HepG2 (cell line): ENCODE results near the gene SMYD5. TPM values are rescaled to one million over a fixed set of nuclear protein-coding genes. Genes with fewer than 3 reads are reported as not detected.

Experiments used
- ATF4 ChIP-seq, 2 experiments: fragments of 450-650 bp in 1 of 2; sonication (generic) in 1 of 2; formaldehyde crosslinking; IDR thresholded peaks; 2 replicates each; pipeline versions ENCODE4 v1.5.0 to v1.8.0; 2020 to 2022; ENCODE audit warnings: mild to moderate bottlenecking in 1 of 2, missing genetic modification reagents in 1 of 2
- GATAD2A ChIP-seq: IDR thresholded peaks from 2 replicates; pipeline ENCODE4 v1.6.1; 2016
- HOMEZ ChIP-seq: IDR thresholded peaks from 2 replicates; pipeline ENCODE4 v1.6.1; 2016; ENCODE audit warnings: low read depth
- KLF16 ChIP-seq, 2 experiments: sonication (generic) in 1 of 2; formaldehyde crosslinking in 1 of 2; IDR thresholded peaks; 2 replicates each; pipeline versions ENCODE4 v1.6.1 to v1.8.0; 2016 to 2023; ENCODE audit warnings: missing genetic modification reagents in 2 of 2, missing compliant biosample characterization in 1 of 2
- MXD1 ChIP-seq: sonication (generic); formaldehyde crosslinking; IDR thresholded peaks from 2 replicates; pipeline ENCODE4 v1.4.0; 2020; ENCODE audit warnings: mild to moderate bottlenecking, missing genetic modification reagents
- PITX1 ChIP-seq: sonication (generic); formaldehyde crosslinking; IDR thresholded peaks from 2 replicates; pipeline ENCODE4 v1.5.1; 2020; ENCODE audit warnings: mild to moderate bottlenecking, missing genetic modification reagents
- RBFOX2 ChIP-seq: fragments of 200-400 bp; formaldehyde crosslinking; IDR thresholded peaks from 2 replicates; pipeline ENCODE4 v1.6.1; 2017; ENCODE audit warnings: low read depth, mild to moderate bottlenecking, low read length
- RFX5 ChIP-seq: IDR thresholded peaks from 2 replicates; pipeline ENCODE4 v1.6.1; 2011; ENCODE audit warnings: low read depth, low read length, improper control_type of control experiment
- RXRA ChIP-seq: sonication (generic); formaldehyde crosslinking; IDR thresholded peaks from 2 replicates; pipeline ENCODE4 v1.5.1; 2020; ENCODE audit warnings: missing genetic modification reagents
- SP2 ChIP-seq: sonication (generic); formaldehyde crosslinking; IDR thresholded peaks from 2 replicates; pipeline ENCODE4 v1.5.1; 2020; ENCODE audit warnings: mild to moderate bottlenecking, missing genetic modification reagents
- TBP ChIP-seq: sonication (generic); formaldehyde crosslinking; IDR thresholded peaks from 2 replicates; pipeline ENCODE4 v1.5.0; 2020; ENCODE audit warnings: missing genetic modification reagents
- ZBTB25 ChIP-seq: IDR thresholded peaks from 2 replicates; pipeline ENCODE4 v1.6.1; 2018; ENCODE audit warnings: missing genetic modification reagents
- ZGPAT ChIP-seq: IDR thresholded peaks from 2 replicates; pipeline ENCODE4 v1.6.1; 2016; ENCODE audit warnings: mild to moderate bottlenecking
- ZKSCAN8 ChIP-seq: IDR thresholded peaks from 2 replicates; pipeline ENCODE4 v1.6.1; 2016; ENCODE audit warnings: borderline replicate concordance, missing genetic modification reagents, missing compliant biosample characterization
- ZNF317 ChIP-seq: sonication (generic); formaldehyde crosslinking; IDR thresholded peaks from 2 replicates; pipeline ENCODE4 v1.5.0; 2020; ENCODE audit warnings: mild to moderate bottlenecking, missing genetic modification reagents
- ZNF432 ChIP-seq: sonication (generic); formaldehyde crosslinking; IDR thresholded peaks from 2 replicates; pipeline ENCODE4 v1.5.0; 2020; ENCODE audit warnings: missing genetic modification reagents, mild to moderate bottlenecking, borderline replicate concordance
- ZNF557 ChIP-seq: sonication (generic); formaldehyde crosslinking; IDR thresholded peaks from 2 replicates; pipeline ENCODE4 v1.4.0; 2020; ENCODE audit warnings: missing genetic modification reagents
- ZNF574 ChIP-seq: sonication (generic); formaldehyde crosslinking; IDR thresholded peaks from 2 replicates; pipeline ENCODE4 v1.4.0; 2020; ENCODE audit warnings: missing genetic modification reagents
- ZNF629 ChIP-seq: sonication (generic); formaldehyde crosslinking; conservative IDR thresholded peaks from 2 replicates; pipeline ENCODE4 v1.5.0; 2020; ENCODE audit warnings: missing genetic modification reagents
- ZNF740 ChIP-seq: sonication (generic); formaldehyde crosslinking; IDR thresholded peaks from 2 replicates; pipeline ENCODE4 v1.4.0; 2020; ENCODE audit warnings: missing genetic modification reagents
- polyA plus RNA-seq, 8 experiments: library from polyadenylated mRNA; depleted of rRNA in 3 of 8; stranded (reverse) in 7 of 8; unstranded in 1 of 8; fragments of >200 nt; fragmentation: Illumina TruSeq in 4 of 8; extraction: Trizol in 4 of 8; gene quantifications; 2 replicates each; pipeline versions ENCODE4 v1.2.1 to v1.2.3, GENCODE V29; 2011 to 2016; ENCODE audit warnings: low read depth in 4 of 8, missing spikeins in 1 of 8, mixed read lengths in 1 of 8; ENCODE audit not compliant: insufficient read depth in 1 of 8
- total RNA-seq, 5 experiments: library from RNA; depleted of rRNA; stranded (reverse); fragments of >200 nt; fragmentation: Illumina TruSeq; extraction: Trizol; gene quantifications; 2 replicates each; pipeline ENCODE4 v1.2.3, GENCODE V29; 2016; ENCODE audit warnings: low read depth in 1 of 5

The SMYD5 gene
- total and polyA plus RNA-seq, 2 of the 13 experiments (the other 11 are each of a cell fraction or from before 2014, with no cell fraction given): 55.8 to 70.4 TPM

- peak in 1 of 2 experiments; percentile 56; a peak in 1 of 4 replicates for TF ChIP-seq KLF16 (CRISPR knock-in tag; IDR thresholded peaks at IDR 0.05)
- no peak for TF ChIP-seq ZNF557 (CRISPR knock-in tag)
- TF ChIP-seq RFX5: no peak
- TF ChIP-seq ATF4 (CRISPR knock-in tag; IDR thresholded peaks at IDR 0.05): no peak
- no peak; the same call in 1 of the 2 replicates for TF ChIP-seq MXD1
- peak; percentile 63; the same call in 1 of the 2 replicates for TF ChIP-seq ZGPAT
- no peak for TF ChIP-seq ZNF432 (CRISPR knock-in tag)
- TF ChIP-seq ZNF317 (CRISPR knock-in tag): no peak
- TF ChIP-seq RBFOX2: peak; percentile 54; the same call in 1 of the 2 replicates
- 0 out of 2 replicates have a peak, but pooled peaks have one; percentile 52 for TF ChIP-seq ZKSCAN8
- peak; percentile 59 for TF ChIP-seq ZNF574 (CRISPR knock-in tag)
- TF ChIP-seq HOMEZ (CRISPR knock-in tag): 0 out of 2 replicates have a peak, but pooled peaks have one; percentile 19
- TF ChIP-seq SP2 (CRISPR knock-in tag): peak; percentile 43; the same call in 1 of the 2 replicates
- TF ChIP-seq ZNF740 (CRISPR knock-in tag): no peak
- no peak for TF ChIP-seq TBP
- TF ChIP-seq ZBTB25: peak; percentile 57
- peak; percentile 65; the same call in 1 of the 2 replicates for TF ChIP-seq PITX1 (CRISPR knock-in tag)
- 0 out of 2 replicates have a peak, but pooled peaks have one; percentile 29 for TF ChIP-seq ZNF629 (CRISPR knock-in tag)
- TF ChIP-seq GATAD2A (CRISPR knock-in tag): 0 out of 2 replicates have a peak, but pooled peaks have one; percentile 10
- TF ChIP-seq RXRA (CRISPR knock-in tag): peak; percentile 9; the same call in 1 of the 2 replicates
Observed at GRCh38 chr2:73175663-73176204, 38.3 kb upstream of the SMYD5 start (continued).
